Thyroid gland (tissue), 4 donors: Measurements from ENCODE around the gene CELF4.

Experiments
- CTCF ChIP-seq, 6 experiments: fragments of 200-600 bp in 3 of 6; fragments of 450-650 bp in 3 of 6; sonication (generic) in 3 of 6; IDR thresholded peaks; one replicate each; pipeline ENCODE4 v1.5.1; 2016 to 2019; ENCODE audit warnings: antibody characterized with exemption in 6 of 6, mild to moderate bottlenecking in 2 of 6, inconsistent platforms in 1 of 6, moderate library complexity in 1 of 6
- POLR2A ChIP-seq, 2 donors: fragments of 450-650 bp; IDR thresholded peaks; one replicate each; pipeline ENCODE4 v1.6.1; 2017; ENCODE audit warnings: antibody characterized with exemption in 2 of 2, mild to moderate bottlenecking in 2 of 2, moderate library complexity in 1 of 2

- no peak for TF ChIP-seq CTCF (IDR thresholded peaks at IDR 0.05)
- no peak for TF ChIP-seq POLR2A (IDR thresholded peaks at IDR 0.05)
Observed at GRCh38 chr18:37247497-37248161, 318.0 kb downstream of the CELF4 start.
